Measurements from ENCODE around the gene LBHD2. TPM values are rescaled to one million over a fixed set of nuclear protein-coding genes. Genes with fewer than 3 reads are reported as not detected.

Gene LBHD2
- total and polyA plus RNA-seq, 2 of the 13 experiments (the other 11 are each of a cell fraction or from before 2014, with no cell fraction given), result 0.67 to 1.00 TPM

DNA sequence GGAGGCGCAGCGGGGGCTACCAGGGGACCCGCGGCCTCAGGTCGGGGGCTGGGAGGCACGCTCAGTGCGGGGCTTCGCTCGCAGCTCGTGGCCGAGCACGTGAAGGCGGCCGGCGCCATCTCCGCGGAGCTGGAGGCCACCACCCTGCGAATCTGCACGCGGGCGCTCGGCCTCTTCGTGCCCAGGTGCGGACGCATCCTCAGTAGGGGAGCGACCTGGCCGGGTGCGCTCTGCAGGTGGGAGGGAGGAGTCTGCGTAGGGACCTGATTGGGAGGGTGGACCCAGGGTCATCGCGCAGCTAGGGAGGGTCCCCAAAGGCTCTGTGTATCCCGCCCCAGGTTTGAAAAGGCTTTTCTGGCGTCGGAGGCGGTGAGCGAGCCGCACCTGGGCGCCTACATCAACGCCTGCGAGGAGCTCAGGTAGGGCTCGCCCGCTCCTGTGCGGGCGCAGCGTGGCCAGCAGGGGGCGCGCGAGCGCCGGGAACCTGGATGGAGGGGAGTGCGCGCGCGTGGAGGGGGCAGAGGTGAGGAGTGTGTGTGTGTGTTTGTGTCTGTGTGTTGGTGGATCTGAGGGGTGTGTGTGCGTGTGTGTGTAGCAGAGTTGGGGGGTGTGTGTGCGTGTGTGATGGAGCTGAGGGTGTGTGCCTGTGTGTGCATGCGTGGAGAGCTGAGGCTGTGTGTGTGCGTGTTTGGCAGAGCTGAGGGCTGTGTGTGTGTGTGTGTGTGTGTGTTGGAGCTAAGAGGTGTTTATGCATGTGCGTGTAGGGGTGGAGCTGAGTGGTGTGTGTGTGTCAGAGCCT, 20.8 kb downstream of the LBHD2 start (continued):
- TF ChIP-seq, protein P1, sequence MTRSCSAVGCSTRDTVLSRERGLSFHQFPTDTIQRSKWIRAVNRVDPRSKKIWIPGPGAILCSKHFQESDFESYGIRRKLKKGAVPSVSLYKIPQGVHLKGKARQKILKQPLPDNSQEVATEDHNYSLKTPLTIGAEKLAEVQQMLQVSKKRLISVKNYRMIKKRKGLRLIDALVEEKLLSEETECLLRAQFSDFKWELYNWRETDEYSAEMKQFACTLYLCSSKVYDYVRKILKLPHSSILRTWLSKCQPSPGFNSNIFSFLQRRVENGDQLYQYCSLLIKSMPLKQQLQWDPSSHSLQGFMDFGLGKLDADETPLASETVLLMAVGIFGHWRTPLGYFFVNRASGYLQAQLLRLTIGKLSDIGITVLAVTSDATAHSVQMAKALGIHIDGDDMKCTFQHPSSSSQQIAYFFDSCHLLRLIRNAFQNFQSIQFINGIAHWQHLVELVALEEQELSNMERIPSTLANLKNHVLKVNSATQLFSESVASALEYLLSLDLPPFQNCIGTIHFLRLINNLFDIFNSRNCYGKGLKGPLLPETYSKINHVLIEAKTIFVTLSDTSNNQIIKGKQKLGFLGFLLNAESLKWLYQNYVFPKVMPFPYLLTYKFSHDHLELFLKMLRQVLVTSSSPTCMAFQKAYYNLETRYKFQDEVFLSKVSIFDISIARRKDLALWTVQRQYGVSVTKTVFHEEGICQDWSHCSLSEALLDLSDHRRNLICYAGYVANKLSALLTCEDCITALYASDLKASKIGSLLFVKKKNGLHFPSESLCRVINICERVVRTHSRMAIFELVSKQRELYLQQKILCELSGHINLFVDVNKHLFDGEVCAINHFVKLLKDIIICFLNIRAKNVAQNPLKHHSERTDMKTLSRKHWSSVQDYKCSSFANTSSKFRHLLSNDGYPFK (CRISPR knock-in tag; IDR thresholded peaks at IDR 0.05; ENCODE audit: borderline replicate concordance), result peak; percentile 49; the same call in 1 of the 2 replicates
- TF ChIP-seq TFAP4 (IDR thresholded peaks at IDR 0.05; ENCODE audit: borderline replicate concordance, low read depth) (peak; percentile 20; the same call in 1 of the 2 replicates), ZNF598 (CRISPR knock-in tag; IDR thresholded peaks at IDR 0.05; ENCODE audit: borderline replicate concordance) (0 out of 2 replicates have a peak, but pooled peaks have one; percentile 24)

DNA sequence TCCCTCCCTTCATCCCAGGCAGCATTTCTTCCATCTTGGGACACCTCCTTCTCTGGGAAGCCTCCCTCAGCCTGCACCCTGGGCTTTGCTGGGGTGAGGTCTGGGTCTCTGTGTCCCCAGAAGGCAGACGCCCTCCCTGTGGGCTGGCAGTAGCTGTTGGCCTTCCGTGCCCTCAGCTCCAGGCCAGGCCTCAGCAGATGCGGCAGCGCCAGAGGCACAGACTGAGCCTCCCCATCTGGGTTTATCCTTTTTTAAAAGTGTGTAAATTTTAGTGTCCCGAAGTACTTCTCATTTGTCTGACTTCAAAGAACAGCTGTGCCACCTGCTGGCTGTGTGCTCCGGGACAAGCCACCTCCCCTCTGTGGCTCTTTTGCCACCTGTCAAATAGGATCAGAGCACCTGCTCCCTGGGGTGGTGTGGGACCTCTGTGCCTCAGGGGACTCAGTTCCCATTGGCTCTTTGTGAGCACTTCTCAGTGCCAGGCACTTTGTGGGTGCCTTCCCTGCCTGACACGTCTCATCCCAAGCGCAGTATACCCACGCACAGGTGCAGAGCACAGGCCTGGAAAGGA, 21.7 kb downstream of the LBHD2 start:
- peaks cover 5 to 6% of the 10 kb centered on the region in 2 experiments; a peak in 2 of 5 replicates for H3K36me3 ChIP-seq (replicated peaks in 1 of 2; ENCODE audit: control insufficient read depth in 1 of 2, insufficient read depth in 2 of 2, low read length in 2 of 2)
- in situ Hi-C loops (cut with HindIII; ENCODE audit: extremely low pct_ligation_motif_present, low pct_unique_long_range_greater_than_20kb), result no loop called here
- no peaks in the 10 kb centered on the region for H3K9me3 ChIP-seq (ENCODE audit: low read length)
- WGBS (ENCODE audit: low lambda C conversion rate), result 78% methylated on average over 5 of the region's 9 CpGs
- CTCF ChIA-PET (ENCODE audit: low intra/inter-chr PET ratio, low total read pairs), result interaction anchor here (1.2 to 2.1 kb wide), 3 partner anchors 21 to 187 kb away, joined by 6 to 8 read pairs (median 6); no protein-coding TSS in a partner anchor
- peaks cover 7% of the 10 kb centered on the region for H3K79me2 ChIP-seq (ENCODE audit: insufficient read depth, low read length)
- H3K9ac ChIP-seq (ENCODE audit: insufficient read depth, low read depth, low read length), result no peak overlapping the region
- DNase-seq (ENCODE audit: low spot score) (no peak), ATAC-seq (no peak), FAIRE-seq (no peak)
- H4K20me1 ChIP-seq (ENCODE audit: insufficient read depth, low read length), result peaks cover 20% of the 10 kb centered on the region
- H3K27me3 ChIP-seq (ENCODE audit: control insufficient read depth in 1 of 2, insufficient read depth in 2 of 2, low read length in 2 of 2), result no peaks in the 10 kb centered on the region
- H3K4me3 ChIP-seq (replicated peaks in 1 of 3; ENCODE audit: insufficient read depth in 1 of 3, low read depth in 2 of 3, low read length in 3 of 3), result peak overlapping the region in 1 of 3 experiments; percentile 71; a peak in 2 of 6 replicates
- H2AFZ ChIP-seq (ENCODE audit: low read length), result no peak overlapping the region
- POLR2A ChIA-PET, result interaction anchor here (0.8 to 4.1 kb wide), 12 partner anchors 11 to 249 kb away, joined by 3 to 39 read pairs (median 5); partner anchors contain the start of genes EIF5 and EXOC3L4
- intact Hi-C loops (cut with micrococcal nuclease; ENCODE audit: unreplicated experiment), result no loop called here
- H3K27ac ChIP-seq (ENCODE audit: extremely low read length, insufficient read depth, low read length), result no peak overlapping the region
- H3K4me1 ChIP-seq (ENCODE audit: insufficient read depth, low read length), result peaks cover 87% of the 10 kb centered on the region
- peak overlapping the region; percentile 84 for H3K4me2 ChIP-seq (ENCODE audit: low read depth, low read length)
- no TSS peak for BruUV-seq (replicated peaks)
- TF ChIP-seq ASH2L (IDR thresholded peaks at IDR 0.05; ENCODE audit: insufficient read length, low read depth, low read length), result no peak
- no peak for TF ChIP-seq SMC3 (IDR thresholded peaks at IDR 0.05; ENCODE audit: low read length)
- no peak for TF ChIP-seq AGO1 (IDR thresholded peaks at IDR 0.05; ENCODE audit: low read depth, low read length, poor library complexity, severe bottlenecking)
- peak; percentile 33 for TF ChIP-seq STAG1 (CRISPR knock-in tag; IDR thresholded peaks at IDR 0.05)
- TF ChIP-seq ZBTB38 (CRISPR knock-in tag; IDR thresholded peaks at IDR 0.05), result no peak
- TF ChIP-seq SCMH1 (CRISPR knock-in tag; IDR thresholded peaks at IDR 0.05; ENCODE audit: borderline replicate concordance), result no peak
- 0 out of 2 replicates have a peak, but pooled peaks have one; percentile 32 for TF ChIP-seq CHCHD3 (CRISPR knock-in tag; IDR thresholded peaks at IDR 0.05)
- TF ChIP-seq, protein P2, sequence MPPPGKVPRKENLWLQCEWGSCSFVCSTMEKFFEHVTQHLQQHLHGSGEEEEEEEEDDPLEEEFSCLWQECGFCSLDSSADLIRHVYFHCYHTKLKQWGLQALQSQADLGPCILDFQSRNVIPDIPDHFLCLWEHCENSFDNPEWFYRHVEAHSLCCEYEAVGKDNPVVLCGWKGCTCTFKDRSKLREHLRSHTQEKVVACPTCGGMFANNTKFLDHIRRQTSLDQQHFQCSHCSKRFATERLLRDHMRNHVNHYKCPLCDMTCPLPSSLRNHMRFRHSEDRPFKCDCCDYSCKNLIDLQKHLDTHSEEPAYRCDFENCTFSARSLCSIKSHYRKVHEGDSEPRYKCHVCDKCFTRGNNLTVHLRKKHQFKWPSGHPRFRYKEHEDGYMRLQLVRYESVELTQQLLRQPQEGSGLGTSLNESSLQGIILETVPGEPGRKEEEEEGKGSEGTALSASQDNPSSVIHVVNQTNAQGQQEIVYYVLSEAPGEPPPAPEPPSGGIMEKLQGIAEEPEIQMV (CRISPR knock-in tag; IDR thresholded peaks at IDR 0.05; ENCODE audit: low read depth), result no peak
- no peak for TF ChIP-seq ZNF331 (CRISPR knock-in tag; IDR thresholded peaks at IDR 0.05)
